Central memory CD8-positive, alpha-beta T cell (primary cell): ENCODE results near the gene ZNF335.

Source experiments
- ATAC-seq: fragments of 150-1000 bp; cut with Tn5 transposase; replicated peaks from 2 replicates; pipeline ENCODE4 v1.10.0; 2022; ENCODE audit warnings: mild to moderate bottlenecking, moderate FRiP score, moderate number of reproducible peaks; ENCODE audit not compliant: poor library complexity, severe bottlenecking; ENCODE audit errors: extremely low read depth
- DNase-seq, 2 donors: peaks; one replicate each; pipeline ENCODE4 v3.0.0; 2021; ENCODE audit warnings: low spot score in 2 of 2
- H3K27ac Mint-ChIP-seq: one replicate; pipeline ENCODE4 v1.8.0; 2022; ENCODE audit warnings: low read depth, mild to moderate bottlenecking, moderate library complexity, mixed read lengths
- H3K27me3 Mint-ChIP-seq: one replicate; pipeline ENCODE4 v1.8.0; 2022; ENCODE audit warnings: mixed read lengths
- H3K36me3 Mint-ChIP-seq: one replicate; pipeline ENCODE4 v1.8.0; 2022; ENCODE audit warnings: mild to moderate bottlenecking, moderate library complexity, mixed read lengths; ENCODE audit not compliant: insufficient read depth
- H3K4me1 Mint-ChIP-seq: one replicate; pipeline ENCODE4 v1.8.0; 2022; ENCODE audit warnings: mixed read lengths
- H3K4me3 Mint-ChIP-seq: one replicate; pipeline ENCODE4 v1.8.0; 2022; ENCODE audit warnings: mild to moderate bottlenecking, moderate library complexity, mixed read lengths
- H3K9me3 Mint-ChIP-seq: one replicate; pipeline ENCODE4 v1.8.0; 2022; ENCODE audit warnings: mixed read lengths

Gene ZNF335

DNA sequence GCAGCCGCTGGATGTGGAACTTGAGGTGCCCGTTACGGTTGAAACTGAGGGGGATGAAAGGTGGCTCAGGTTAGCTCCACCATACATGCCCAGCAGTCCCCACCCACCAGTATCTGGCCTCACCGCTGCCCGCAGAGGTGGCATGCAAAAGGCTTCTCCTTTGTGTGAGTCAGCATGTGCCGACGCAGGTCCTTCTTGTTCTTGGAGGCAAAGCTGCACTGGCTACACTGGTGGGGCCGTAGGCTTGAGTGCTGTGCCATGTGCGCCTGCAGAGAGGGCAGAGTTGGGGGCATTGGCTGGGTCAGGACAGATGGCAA is 21.7 kb downstream of the ZNF335 start:
- Mint-ChIP-seq H3K36me3 (peaks cover 46% of the 10 kb centered on the region), H3K4me1 (peaks cover 25% of the 10 kb centered on the region), H3K9me3 (no peaks in the 10 kb centered on the region), H3K4me3 (no peak overlapping the region), H3K27me3 (no peaks in the 10 kb centered on the region), H3K27ac (peak overlapping the region; percentile 19)
- ATAC-seq (no peak), DNase-seq (no peak)

- H3K4me3 Mint-ChIP-seq, result no peak overlapping the region
- no peaks in the 10 kb centered on the region for H3K9me3 Mint-ChIP-seq
- H3K27ac Mint-ChIP-seq, result peak overlapping the region; percentile 75
- peaks cover 47% of the 10 kb centered on the region for H3K36me3 Mint-ChIP-seq
- ATAC-seq, result no peak
- no peak for DNase-seq
- H3K4me1 Mint-ChIP-seq, result peaks cover 25% of the 10 kb centered on the region
- H3K27me3 Mint-ChIP-seq, result no peaks in the 10 kb centered on the region
Measured at GRCh38 chr20:45949542-45950329, 22.3 kb downstream of the ZNF335 start.

- Mint-ChIP-seq H3K4me3 (no peak overlapping the region), H3K27me3 (no peaks in the 10 kb centered on the region), H3K4me1 (peaks cover 30% of the 10 kb centered on the region), H3K27ac (peak overlapping the region; percentile 75), H3K9me3 (no peaks in the 10 kb centered on the region), H3K36me3 (peaks cover 54% of the 10 kb centered on the region)
- ATAC-seq (no peak), DNase-seq (no peak)
Measured at GRCh38 chr20:45948742-45949541, 23.1 kb downstream of the ZNF335 start.

- no peak for DNase-seq
- peaks cover 29% of the 10 kb centered on the region for H3K4me1 Mint-ChIP-seq
- no peak for ATAC-seq
- H3K36me3 Mint-ChIP-seq, result peaks cover 56% of the 10 kb centered on the region
- H3K4me3 Mint-ChIP-seq, result no peak overlapping the region
- no peaks in the 10 kb centered on the region for H3K27me3 Mint-ChIP-seq
- no peaks in the 10 kb centered on the region for H3K9me3 Mint-ChIP-seq
- peak overlapping the region; percentile 75 for H3K27ac Mint-ChIP-seq
Measured at GRCh38 chr20:45948261-45948733, 23.7 kb downstream of the ZNF335 start.

DNA sequence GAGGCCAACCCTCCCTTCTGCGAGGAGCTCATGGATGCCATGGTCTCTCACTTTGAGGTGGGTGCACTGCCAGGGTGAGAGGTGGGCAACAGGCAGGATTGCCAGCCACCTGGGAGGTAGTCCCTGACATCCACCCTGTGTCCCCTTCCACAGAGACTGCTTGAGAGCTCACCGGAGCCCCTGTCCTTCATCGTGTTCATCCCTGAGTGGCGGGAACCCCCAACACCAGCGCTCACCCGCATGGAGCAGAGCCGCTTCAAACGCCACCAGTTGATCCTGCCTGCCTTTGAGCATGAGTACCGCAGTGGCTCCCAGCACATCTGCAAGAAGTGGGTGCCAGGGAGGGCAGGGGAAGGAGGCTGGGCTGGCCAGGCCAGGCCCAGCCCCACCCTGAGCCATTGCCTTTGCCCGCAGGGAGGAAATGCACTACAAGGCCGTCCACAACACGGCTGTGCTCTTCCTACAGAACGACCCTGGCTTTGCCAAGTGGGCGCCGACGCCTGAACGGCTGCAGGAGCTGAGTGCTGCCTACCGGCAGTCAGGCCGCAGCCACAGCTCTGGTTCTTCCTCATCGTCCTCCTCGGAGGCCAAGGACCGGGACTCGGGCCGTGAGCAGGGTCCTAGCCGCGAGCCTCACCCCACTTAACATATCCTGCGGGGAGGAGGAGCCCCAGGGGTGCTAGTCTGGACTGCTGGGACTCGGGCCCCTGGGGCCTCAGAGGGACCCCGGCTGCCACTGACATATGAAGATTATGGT is 24.7 kb downstream of the ZNF335 start:
- no peak for DNase-seq
- Mint-ChIP-seq H3K4me1 (peaks cover 28% of the 10 kb centered on the region), H3K9me3 (no peaks in the 10 kb centered on the region), H3K36me3 (peaks cover 61% of the 10 kb centered on the region), H3K27ac (no peak overlapping the region), H3K4me3 (no peak overlapping the region), H3K27me3 (no peaks in the 10 kb centered on the region)
- no peak for ATAC-seq

DNA sequence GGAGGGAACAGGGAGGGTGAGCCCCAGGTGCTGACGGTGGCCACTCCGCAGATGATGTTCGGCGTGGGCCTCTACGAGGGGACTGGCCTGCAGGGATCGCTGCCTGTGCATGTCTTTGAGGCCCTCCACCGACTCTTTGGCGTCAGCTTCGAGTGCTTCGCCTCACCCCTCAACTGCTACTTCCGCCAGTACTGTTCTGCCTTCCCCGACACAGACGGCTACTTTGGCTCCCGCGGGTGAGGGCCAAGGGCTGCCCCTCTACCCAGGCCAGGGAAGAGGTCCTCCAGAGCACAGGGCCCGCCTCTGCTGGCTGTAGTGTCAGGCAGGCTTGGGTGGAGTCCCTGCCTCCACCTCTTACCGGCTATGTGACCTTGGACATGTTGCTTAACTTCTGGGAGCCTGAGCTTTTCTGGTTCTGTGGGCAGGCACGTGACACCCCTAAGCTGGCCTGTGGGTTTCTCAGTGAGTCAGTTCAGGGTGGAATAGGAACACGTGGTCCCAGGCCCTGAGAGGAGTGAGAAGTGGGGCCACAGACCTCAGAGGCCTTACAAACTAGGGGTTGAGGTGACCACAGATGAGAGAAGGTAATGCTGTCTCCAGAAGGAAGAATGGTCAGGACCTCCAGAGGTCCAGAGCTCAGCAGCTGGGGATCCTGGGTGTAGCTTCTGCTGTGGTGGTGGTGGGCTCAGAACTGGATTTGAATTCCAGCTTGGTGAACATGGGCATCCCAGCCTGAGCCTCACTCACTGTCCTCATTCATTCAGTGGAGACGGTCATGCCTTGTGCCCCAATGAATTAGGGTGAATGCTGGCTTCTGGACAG is 25.6 kb downstream of the ZNF335 start:
- H3K27ac Mint-ChIP-seq, result peak overlapping the region; percentile 88
- peaks cover 64% of the 10 kb centered on the region for H3K36me3 Mint-ChIP-seq
- no peaks in the 10 kb centered on the region for H3K9me3 Mint-ChIP-seq
- no peak for DNase-seq
- H3K4me3 Mint-ChIP-seq, result no peak overlapping the region
- peak; percentile 62 for ATAC-seq
- H3K4me1 Mint-ChIP-seq, result peaks cover 24% of the 10 kb centered on the region
- H3K27me3 Mint-ChIP-seq, result no peaks in the 10 kb centered on the region

- ATAC-seq (no peak), DNase-seq (no peak)
- no peaks in the 10 kb centered on the region for H3K27me3 Mint-ChIP-seq
- no peak overlapping the region for H3K27ac Mint-ChIP-seq
- H3K36me3 Mint-ChIP-seq, result peaks cover 64% of the 10 kb centered on the region
- no peaks in the 10 kb centered on the region for H3K9me3 Mint-ChIP-seq
- no peak overlapping the region for H3K4me3 Mint-ChIP-seq
- peaks cover 24% of the 10 kb centered on the region for H3K4me1 Mint-ChIP-seq
Measured at GRCh38 chr20:45945678-45946148, 26.3 kb downstream of the ZNF335 start.

DNA sequence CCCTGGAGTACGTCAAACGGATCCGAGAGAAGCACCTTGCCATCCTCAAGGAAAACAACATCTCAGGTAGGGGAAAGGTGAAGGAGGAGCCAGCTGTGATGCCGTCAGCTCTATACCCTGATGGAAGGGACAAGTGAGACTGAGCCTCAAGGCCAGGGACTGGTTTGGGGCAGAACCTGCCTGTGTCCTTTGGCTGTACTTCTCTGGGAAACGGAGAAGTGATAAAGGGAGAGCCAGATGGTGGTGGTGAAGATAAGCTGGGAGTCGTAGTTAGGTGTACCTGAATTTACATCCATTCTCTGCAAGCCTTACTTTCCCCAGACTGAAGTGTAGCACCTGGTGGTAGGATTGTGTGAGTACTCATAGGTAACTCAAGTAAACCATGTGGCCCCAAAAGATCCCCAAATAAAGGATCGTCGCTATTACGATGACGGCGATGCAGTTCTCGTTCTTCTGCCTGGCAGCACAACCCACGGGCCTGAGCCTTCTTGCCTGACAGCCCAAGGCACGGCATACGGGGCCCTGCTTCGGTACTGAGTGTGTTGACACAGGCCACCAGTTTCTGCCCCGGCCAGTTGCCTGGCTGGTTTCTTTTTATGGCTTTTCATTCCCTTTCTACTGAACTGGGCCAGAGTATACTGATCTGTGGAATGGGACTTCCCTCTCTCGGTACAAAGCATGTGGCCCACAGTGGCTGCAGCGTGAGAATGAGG is 26.9 kb downstream of the ZNF335 start:
- DNase-seq, result no peak
- Mint-ChIP-seq H3K4me3 (no peak overlapping the region), H3K36me3 (peaks cover 65% of the 10 kb centered on the region)

DNA sequence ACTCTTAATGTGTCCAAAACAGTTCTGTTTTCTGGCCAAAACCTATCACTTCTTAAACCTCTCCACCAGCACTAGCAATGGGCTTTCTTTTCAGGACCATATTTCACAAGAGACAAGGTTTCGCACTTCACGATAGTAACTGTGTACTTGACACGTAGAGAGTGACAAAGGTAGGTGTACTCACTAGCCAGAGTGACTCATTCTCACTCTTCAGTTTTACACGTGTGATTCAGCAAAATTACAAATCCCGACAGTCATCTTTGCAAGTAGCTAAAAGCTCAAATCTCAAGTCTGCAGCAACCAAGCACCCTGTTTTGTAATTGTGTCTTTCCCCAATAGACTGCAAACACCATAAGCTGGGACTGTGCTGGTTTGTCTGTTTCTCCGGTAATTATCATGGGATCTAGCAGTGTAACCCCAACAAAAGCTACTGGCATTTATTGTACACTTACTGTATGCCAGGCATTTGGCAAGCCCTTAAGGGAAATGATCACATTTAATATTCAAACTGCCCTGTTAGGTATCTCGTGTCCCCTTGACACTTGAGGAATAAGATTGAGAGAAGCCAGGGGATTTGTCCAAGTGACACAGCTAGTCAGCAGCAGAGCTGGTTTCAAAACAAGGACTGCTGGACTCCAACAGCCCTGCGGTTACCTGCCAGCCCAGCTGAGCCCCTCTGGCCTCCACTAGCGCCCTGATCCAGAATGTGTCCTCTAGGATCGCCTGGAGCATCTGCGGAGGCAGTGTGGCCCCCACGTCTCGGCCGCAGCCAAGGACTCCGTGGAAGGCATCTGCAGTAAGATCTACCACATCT is 27.6 kb downstream of the ZNF335 start:
- Mint-ChIP-seq H3K27me3 (no peaks in the 10 kb centered on the region), H3K36me3 (peaks cover 69% of the 10 kb centered on the region), H3K4me3 (no peak overlapping the region), H3K9me3 (no peaks in the 10 kb centered on the region), H3K4me1 (peaks cover 27% of the 10 kb centered on the region), H3K27ac (no peak overlapping the region)
- DNase-seq (no peak), ATAC-seq (peak; percentile 30)

More for the DNA sequence above, 26.9 kb downstream of the ZNF335 start:
- Mint-ChIP-seq H3K27me3 (no peaks in the 10 kb centered on the region), H3K9me3 (no peaks in the 10 kb centered on the region), H3K4me1 (peaks cover 24% of the 10 kb centered on the region), H3K27ac (no peak overlapping the region)
- ATAC-seq, result no peak

DNA sequence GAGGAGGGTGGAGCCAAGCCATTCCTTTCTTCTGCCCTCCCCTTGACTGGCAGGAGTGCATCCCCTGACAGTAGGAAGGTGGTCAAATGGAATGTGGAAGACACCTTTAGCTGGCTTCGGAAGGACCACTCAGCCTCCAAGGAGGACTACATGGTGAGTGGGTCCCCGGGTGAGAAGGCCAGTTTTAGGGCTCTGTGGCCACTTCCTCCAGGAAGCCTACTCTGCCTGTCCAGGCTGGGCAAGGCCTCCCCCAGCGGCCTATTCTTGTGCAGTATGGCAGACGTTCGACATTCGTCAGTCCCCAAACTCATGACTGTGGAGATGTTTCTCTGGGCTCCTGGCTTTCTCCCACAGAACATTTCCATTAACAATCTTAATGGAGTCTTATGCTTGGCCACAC is 28.4 kb downstream of the ZNF335 start:
- DNase-seq, result no peak
- Mint-ChIP-seq H3K9me3 (no peaks in the 10 kb centered on the region), H3K36me3 (peaks cover 71% of the 10 kb centered on the region), H3K27ac (no peak overlapping the region), H3K27me3 (no peaks in the 10 kb centered on the region), H3K4me1 (peaks cover 24% of the 10 kb centered on the region), H3K4me3 (no peak overlapping the region)
- ATAC-seq, result no peak

DNA sequence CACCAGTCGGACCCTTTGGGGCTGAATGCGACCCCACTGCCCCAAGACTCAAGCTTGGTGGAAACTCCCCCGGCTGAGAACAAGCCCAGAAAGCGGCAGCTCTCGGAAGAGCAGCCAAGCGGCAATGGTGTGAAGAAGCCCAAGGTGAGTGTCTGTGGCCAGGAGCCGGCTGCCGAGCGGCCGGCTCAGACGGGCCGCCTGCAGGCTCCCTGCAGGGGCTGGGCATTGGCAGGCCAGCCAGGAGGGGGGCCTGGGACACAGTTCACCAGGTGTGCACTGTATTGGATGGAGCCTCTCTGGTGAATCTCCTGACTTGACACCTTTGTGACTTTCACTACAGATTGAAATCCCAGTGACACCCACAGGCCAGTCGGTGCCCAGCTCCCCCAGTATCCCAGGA is 31.5 kb downstream of the ZNF335 start:
- H3K9me3 Mint-ChIP-seq, result no peaks in the 10 kb centered on the region
- H3K27ac Mint-ChIP-seq, result no peak overlapping the region
- peaks cover 30% of the 10 kb centered on the region for H3K4me1 Mint-ChIP-seq
- ATAC-seq, result no peak
- no peak for DNase-seq
- H3K4me3 Mint-ChIP-seq, result no peak overlapping the region
- no peaks in the 10 kb centered on the region for H3K27me3 Mint-ChIP-seq
- H3K36me3 Mint-ChIP-seq, result peaks cover 64% of the 10 kb centered on the region
